ENCODE measurements around the gene MYOF.

DNA sequence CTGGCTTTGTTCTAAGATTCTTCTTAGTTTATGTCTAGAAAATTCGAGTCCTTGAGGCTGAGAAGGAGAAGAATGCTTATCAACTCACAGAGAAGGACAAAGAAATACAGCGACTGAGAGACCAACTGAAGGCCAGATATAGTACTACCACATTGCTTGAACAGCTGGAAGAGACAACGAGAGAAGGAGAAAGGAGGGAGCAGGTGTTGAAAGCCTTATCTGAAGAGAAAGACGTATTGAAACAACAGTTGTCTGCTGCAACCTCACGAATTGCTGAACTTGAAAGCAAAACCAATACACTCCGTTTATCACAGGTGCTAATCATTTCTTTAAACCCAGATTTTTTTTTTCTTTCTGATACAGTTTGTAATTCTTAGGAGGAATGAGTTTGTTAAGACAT is 20.9 kb upstream of the MYOF start:
- TF ChIP-seq, protein P1, sequence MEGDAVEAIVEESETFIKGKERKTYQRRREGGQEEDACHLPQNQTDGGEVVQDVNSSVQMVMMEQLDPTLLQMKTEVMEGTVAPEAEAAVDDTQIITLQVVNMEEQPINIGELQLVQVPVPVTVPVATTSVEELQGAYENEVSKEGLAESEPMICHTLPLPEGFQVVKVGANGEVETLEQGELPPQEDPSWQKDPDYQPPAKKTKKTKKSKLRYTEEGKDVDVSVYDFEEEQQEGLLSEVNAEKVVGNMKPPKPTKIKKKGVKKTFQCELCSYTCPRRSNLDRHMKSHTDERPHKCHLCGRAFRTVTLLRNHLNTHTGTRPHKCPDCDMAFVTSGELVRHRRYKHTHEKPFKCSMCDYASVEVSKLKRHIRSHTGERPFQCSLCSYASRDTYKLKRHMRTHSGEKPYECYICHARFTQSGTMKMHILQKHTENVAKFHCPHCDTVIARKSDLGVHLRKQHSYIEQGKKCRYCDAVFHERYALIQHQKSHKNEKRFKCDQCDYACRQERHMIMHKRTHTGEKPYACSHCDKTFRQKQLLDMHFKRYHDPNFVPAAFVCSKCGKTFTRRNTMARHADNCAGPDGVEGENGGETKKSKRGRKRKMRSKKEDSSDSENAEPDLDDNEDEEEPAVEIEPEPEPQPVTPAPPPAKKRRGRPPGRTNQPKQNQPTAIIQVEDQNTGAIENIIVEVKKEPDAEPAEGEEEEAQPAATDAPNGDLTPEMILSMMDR (conservative IDR thresholded peaks at IDR 0.05): no peak
- no peak for TF ChIP-seq ZFX (IDR thresholded peaks at IDR 0.05)

Measured in C4-2B (cell line).